ENCODE data around the gene HOXB3.

HOXB3 gene

DNA sequence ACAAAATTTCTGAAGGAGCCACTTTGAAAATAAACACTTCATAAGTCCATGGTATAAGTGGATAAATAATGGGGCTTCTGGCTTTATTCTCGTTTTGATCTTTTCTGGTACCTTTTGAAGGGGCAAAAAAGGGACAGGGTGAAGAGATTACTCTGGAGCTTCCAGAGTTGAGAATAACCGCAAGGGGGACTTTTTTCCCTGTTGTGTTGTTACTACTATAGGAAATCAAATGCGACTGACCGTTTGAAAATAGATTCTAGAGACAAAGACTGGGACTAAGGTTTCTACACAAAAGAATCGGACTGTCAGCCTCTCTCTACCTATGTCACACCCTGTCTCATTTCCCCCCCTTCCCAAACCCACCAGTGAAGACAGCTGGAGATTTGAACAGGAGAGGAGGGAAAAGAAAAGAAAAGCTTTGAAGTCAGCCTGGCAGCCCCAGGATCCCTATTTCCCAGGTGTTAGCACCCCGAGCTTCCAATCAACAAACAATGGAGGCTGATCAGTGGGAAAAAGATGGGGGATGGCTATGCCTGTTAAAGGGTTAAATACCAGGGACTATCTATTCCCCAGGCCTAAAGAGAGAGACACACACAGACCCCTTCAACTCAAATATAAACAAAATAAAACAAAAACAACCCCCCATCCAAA is 20.2 kb downstream of the HOXB3 start:
- no peak for DNase-seq (ENCODE audit: low spot score)

DNA sequence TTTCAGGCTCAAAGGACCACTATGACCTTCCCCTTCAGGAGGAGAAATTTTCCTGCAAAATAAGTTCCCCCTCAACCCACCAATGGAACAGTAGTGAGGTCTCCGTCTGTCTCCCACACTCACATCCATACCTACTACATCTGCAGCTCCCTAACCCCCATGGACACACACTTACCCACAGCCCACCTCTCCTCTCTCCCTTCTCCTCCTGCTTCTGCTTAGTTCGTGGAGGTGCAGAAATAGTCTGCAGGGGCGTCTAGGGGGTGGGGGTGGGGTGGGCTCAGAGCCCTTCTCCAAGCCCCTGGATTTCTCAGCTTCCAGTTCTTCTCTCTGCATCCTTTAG is 20.8 kb downstream of the HOXB3 start:
- no peak for DNase-seq (ENCODE audit: low spot score)

DNA sequence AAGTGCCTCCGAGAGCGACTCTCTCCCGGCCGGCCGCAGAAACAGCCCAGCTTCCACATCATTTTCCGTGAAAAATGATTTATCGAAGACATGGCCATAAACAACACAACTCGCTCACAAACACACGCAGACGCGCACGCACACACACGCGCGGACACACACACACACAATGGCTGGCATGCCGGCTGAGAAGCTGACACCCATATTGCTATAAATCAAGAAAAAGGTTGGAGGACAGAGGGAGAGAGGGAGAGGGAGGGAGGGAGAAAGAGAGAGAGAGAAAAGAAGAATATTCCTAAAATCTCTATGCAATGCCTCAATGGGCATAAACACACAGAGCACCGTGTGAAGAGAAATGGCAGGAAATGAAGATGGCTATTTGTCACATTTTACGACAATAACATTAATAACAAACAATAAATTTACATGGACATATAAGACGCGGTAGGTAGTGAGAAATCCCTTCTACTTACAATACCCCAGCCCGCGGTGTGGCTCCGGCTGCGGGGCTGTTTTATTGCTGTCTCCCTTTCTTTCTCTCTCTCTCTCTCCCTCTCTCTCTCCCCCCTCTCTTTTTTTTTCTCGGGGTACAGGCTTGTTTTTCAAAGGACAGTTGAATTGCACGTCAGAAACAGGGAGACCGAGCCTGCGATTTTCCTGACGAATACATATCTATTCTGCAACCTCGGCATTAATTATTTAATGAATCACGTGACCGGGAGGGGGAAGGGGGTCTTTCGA is 21.4 kb downstream of the HOXB3 start:
- DNase-seq (ENCODE audit: low spot score), result no peak

DNA sequence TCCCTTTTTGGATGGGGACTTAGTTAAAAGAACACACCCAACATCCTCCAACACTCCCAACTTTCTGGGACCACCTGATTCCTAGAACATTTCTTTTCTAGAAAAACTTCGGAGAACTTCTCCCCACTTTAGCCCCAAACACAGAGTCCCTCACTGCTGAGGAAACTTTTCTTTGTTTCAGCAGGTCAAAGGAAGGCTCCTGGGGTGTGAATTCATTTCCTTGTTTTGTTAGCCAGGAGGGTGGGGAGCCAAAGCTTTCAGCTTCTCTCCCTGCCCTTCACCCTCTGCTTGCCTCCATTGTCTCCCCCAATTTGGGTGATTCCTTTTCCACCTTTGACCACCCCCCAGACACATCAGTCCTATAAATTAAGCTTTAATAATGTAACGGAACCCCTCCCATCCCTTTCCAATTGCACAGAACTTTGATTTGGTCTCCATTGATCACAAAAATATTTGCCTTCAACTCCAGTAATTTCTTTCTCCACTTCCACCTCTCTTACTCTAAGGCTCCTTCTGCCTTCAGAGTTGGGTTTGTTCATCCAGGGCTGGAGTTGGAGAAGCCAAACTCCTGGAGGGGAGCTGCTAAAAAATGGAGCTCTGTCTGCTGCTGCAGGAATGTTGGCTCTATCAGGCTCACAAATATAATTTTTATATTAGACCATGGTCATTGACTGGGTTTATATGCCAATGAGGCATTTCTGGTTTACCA is 22.2 kb downstream of the HOXB3 start:
- no peak for DNase-seq (ENCODE audit: low spot score)

DNA sequence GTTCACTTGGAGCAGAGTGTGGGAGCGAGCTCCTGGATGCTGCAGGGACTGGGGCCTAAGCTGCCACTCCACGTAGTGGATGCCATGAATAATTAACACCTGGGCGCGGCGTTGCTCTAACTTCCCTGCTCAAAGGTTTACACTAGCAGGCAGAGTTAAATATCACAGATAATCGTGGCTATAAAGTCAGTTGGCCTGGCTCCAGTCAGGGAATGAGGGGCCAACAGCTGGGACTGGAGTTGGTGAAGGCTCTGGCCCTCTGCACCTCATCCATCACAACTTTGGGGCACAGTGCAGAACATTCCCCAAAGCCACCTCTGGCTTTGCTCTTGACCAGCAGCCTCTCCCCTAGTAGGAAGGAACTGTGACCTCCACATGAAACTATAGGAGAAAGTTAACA is 22.8 kb downstream of the HOXB3 start:
- DNase-seq (ENCODE audit: low spot score), result no peak

DNA sequence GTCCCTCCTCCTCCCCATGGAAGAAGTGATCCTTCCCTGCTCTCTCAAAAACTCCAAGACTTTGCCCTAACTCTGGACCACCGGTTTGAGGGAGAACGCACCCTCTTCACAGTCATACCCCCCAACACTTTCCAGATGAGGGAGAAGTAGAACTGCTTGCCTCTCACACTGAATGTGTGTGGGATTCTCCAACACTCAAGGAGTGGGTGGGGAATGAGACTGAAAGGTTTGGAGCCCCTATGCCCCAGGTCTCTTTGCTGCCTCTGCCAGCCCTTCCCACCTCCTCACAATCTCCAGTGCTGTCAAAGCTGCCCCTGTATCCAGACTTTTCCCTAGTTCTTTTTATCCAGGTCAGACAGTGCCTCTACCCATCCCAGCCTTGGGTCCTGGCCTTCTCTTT is 23.3 kb downstream of the HOXB3 start:
- no peak for DNase-seq (ENCODE audit: low spot score)

DNA sequence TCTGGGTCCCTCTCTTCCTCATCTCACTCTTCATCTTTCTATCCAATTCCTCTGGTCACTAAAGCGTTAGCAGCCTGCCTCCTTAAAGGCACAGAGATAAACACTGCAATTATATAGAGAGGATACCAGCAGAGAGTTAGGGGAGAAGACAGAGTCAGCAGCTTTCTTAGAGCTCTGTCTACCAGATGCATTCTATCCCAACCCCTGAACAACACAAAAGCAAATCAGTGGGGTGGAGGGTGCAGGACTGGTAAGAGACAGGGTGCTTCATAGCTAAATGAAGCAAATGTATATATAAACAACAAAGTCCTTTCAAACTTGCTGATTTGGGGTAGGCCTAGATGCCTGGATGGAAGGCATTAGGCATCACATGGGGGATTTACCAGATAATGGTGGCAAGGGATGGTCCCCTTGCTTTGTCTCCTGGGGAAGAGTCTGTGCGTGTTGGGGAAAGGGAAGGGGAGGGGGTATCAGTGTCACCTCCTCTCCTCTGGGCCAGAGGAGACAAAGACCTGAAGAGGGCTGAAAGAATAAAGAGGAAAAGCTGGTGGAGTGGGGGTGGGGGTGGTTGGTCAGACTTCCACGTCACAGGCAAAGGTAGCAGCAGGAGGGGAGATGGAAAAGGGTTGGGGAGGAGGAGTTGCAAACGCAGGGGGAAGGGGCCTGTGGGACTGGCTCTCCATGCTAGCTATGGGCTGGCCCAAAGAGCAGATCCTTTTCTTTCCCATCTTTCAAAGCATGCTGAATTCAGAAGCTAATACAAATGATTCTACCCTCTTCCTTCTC is 23.9 kb downstream of the HOXB3 start:
- DNase-seq (ENCODE audit: low spot score), result no peak

DNA sequence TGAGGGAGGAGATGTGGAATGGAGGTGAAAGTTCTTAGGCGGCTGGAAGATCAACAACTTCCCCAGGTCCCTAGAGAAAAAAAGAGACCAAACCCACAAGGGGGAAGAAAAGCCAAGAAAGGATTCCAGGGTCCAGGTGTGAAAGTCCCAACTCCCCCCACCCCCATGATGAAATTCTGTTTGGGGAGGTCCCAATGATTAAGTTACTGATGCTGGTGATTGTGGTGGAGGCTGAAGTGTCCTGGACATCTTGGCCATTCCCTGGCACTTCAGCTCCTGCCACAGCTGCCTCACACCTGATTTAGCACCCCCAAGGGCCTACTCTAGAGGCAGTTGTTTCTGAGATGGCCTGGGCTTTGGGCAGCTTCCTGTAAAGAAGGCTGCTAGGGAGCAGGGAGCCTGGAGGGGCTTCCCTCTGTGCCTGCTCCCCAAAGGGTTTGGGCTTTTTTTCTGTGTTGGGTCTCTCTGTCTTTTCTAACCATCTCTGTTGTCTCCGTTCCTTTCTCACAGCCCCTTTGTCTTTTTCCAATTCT is 25.0 kb downstream of the HOXB3 start:
- DNase-seq (ENCODE audit: low spot score), result no peak

DNA sequence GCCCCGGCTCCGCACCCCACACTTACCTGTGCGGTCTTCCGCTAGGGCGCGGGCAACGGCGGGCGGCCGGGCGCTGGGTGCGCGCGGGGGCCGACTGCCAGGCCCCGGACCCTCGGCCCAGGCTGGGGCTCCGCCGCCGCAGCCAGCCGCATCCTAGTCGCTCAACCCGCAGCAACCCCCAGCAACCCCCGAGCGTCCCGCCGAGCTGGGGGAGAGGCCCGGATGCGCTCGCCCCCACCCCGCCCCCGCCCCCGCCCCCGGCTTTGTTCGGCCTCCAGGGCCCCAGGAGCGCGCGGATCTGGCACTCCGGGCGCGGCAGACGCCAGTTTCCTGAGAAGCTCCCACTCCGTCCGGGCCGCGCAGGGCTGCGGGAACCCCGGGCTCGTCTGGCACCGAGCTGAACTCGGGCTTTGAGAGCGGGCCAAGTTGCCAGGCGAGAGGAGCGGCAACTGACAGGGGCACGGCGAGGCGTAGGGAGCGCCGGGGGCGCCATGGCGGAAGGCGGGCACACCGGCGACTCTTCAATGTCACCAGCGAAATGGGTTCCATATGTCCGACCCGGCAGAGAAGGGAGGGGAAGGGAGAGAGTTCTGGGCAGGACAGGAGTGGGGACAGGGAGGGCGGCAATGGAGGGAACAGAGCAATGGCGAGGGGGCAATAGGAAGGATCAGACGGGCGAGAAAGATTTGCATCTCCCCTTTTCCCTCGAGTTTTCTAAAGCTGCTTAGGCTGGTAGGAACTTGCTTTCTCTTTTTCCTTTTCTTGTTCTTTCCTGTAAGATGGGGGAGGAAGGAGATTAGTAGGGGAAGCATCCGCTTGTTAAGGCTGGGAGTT is 25.6 kb downstream of the HOXB3 start:
- DNase-seq (ENCODE audit: low spot score), result no peak

DNA sequence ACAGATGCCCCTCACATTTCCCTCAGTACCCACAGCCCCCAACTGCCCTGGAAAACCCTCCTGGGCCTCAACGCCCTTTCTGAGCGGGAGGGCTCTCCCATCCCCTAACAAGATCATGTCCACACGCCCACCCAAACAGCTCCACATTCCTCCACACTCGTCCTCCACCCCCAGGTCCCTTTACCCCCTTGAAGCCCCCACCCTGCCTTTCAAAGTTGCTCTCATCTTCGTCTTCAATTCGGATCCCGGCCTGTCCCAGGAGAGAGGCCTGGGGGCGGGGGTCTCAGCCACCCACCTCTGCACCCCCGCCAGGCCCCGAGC is 26.2 kb downstream of the HOXB3 start:
- no peak for DNase-seq (ENCODE audit: low spot score)

DNA sequence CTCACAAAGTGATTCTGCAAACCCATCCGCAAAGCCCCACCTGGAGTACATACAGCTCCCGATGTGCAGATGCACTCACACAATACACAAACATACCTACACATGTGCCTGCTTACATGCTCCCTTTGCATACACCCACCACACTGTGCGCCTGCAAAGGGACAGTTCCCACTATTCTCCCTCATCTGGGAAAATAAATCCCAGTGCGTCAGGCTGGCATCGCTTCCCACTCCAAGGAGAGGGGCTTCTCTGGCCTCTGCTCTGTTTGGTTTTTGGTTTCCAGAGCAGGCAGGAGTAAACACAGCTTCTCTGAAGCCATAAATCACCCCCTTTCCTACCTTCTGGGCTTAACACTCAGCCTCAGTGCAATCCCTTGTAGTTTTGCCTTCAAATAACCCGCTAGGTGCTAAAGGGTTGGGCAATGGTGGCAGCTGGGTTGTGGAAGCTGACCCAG is 26.6 kb downstream of the HOXB3 start:
- DNase-seq (ENCODE audit: low spot score), result no peak

DNA sequence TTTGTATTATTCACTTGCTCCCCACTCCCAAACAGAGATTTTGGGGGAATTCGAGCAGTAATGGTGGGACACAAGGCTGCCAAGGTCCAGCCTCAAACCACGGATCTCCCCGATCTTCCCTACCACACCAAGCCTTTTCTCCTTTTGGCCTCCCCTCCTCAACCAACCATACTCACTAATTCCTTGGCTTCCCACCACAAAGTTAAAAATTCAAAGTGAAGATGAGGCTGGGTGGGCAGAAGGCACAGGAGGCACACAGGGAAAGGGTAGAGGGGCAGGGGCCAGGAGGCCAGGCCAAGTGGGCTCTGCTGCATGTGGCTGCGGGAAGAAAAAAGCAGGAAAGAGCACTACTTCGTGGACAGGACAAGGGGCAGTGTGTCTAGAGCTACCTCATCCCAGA is 27.1 kb downstream of the HOXB3 start:
- DNase-seq (ENCODE audit: low spot score), result no peak

DNA sequence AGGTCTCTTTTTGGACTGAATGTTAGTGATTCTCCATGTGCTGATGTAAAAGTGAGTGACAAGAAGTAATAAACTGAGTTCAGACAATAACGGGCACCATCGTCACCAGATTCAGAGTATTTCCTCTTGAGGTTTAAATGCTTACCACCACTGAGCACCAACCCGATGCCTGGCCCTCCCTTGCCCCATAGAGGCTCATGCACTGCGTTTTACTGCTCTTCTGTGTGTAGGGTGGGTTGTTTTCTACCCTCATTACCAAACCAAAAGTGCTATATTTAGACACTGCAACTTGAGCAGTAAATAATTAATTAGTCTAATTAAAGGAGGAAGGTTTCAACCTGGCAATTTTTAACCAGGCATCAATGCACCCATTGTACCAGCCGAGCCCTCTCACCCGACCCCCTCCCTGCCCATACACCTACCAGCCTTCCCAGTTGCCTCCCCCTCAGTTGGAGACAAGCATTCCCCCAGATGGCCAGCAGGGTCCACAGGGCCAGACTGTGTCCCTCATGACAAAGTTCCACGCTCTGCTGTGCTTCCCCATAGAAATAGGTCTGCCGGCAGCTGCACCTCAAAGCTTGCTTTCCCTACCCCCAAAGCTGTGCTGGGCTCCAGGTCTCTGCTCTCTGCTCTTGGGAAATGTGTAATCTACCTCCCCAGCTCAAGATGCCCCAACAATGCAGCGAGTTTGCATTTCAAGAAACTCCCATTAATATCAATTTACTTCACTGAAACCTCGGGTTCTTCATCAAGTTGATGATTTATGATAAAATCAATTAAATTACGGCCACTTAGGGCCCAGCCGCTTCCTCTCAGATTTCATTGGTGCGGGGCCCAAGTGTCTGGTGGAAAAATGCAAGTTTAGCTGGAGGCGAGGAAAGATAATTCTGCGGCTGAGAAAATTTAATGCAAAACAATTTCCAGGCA is 27.9 kb downstream of the HOXB3 start:
- DNase-seq (ENCODE audit: low spot score), result no peak

DNA sequence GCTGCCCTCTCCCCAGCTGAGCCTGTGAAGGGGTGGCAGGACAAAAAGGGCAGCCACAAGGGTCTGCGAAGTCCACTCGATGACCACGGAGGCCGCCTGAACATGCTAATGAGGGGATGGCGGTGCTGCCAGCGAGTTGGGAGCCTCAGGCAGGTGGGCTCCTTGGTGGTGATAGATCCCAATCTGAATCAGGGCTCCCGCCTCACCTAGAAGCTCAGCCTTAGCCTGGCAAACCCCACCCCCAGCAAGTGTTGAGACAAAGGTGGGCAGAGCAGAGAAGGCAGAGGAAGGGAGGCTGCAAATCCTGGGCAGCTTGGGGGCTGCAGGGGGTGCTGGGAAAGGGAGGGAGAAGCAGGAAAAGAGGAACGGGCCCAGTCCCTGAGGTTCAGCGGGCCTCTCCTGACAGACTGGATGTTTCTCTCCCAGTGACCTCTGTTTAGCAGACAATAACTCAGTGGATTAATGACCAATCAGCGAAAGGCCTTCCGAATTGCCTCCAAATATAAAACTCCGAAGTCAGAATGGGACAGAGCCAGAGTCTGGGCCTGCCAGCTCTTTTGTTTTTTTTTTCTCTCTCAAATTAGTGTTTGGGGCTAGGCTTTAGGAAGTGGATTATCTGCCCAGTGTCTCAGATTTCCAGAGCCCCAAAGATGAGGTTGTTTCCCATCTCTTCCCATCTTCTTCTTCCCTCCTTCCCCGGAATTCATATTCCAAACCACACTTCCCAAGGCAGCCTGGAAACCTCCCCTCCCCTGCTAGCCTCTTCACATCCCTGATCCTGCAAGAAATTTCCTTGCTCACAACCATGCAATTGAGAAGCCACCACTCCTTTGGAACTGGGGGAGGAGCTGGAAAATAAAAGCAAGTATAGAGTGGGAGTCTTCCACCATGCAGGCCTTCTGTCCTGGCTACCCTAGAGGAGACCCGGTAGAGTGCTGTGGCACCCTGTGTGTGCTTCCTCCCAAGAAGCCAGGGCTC is 29.9 kb downstream of the HOXB3 start:
- DNase-seq (ENCODE audit: low spot score), result no peak

DNA sequence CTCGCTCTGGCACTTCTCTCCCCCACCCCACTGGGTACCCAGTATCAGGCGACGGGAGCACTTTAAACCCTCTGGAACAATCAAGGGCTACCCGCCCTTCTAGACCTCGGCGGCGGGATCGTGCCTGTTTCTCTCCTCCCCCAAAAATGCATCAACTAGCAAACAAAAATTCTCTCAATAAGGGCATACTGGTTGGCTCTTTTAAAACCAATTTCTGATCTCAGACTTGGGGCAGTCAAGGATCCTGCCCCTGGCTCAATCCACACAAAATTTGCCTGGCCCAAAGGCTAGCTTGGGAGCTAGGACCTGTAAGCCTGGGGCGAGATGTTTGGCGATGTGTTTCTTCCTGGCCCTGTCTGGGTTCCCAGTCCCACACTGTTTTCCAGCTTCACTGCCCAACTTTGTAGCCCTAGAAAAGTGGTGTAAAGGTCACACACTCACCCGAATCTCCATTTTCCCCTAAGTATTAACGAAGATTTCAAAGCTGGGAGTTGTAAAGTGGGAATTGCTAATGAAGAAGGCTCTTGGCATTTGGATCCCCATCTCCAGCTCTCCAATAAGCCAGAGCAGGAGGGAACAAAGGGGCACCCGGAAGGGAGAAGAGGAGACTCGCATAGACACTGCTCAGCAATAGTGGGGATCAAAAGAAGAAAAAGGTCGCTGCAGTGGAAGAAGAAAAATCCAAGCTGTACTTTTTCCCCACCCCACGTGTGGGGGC is 30.8 kb downstream of the HOXB3 start:
- no peak for DNase-seq (ENCODE audit: low spot score)

DNA sequence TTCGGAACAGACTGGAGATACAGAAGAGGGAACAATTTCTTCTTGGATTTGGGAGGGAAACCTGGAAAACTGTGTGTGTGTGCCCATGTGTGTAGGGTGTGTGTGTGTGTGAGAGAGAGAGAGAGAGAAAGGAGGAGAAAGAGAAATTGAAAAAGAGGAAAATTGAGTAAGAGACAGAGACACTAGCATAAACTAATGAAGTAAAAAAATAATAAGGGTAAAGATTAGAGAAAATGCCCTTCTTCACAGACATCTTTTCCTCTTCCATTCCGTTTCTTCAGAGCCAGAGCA is 31.3 kb downstream of the HOXB3 start:
- DNase-seq (ENCODE audit: low spot score), result no peak

DNA sequence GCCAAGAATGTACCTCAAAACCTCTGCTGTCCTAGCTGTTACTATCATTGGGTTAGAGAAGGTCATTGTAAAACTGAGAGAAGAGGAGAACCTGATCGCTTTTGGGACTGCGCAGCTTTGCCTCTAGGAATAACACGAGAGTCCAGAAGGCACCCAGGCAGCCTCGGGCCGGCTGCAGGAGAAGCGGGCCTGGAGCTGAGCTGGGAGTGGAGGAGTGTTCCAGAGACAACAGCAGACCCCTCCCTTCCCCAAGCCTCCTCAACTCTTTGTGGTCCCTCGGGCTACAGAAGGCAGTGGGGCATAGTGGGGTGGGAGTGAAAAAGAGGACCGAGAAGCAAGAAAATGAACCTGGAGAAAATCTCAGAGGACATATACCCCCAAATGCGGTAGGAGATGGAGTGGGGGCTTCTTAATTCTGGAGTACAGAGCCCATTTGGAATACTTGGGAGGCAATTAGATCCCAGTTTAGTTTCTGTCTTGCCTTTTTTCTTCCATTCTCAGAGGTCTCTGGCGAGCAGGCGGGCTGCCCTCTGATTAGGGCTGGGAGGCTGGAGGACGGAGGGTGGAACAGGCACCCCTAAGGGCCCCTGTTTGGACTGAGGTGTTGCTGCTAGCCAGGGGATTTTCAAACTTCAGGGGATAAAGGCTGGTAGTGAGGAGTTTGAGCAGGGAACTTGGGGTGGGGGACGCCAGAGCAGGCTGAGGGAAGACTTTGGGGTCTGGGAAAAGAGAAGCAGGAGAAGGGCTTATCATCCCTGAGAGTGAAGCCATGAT is 31.8 kb downstream of the HOXB3 start:
- DNase-seq (ENCODE audit: low spot score), result no peak
